GM12891 (cell line): Measurements from ENCODE around the gene SEC14L3. TPM values are rescaled to one million over a fixed set of nuclear protein-coding genes. Genes with fewer than 3 reads are reported as not detected.

ENCODE experiments used
- DNase-seq: peaks from one replicate; pipeline ENCODE4 v3.0.0; 2011; ENCODE audit warnings: low spot score; ENCODE audit not compliant: insufficient read length
- FAIRE-seq: peaks from 2 replicates; lab custom pipeline; 2011; peaks lifted over from hg19 to GRCh38; lab: Jason Lieb, UNC
- PAX5 ChIP-seq: IDR thresholded peaks from 2 replicates; pipeline ENCODE4 v1.6.1; 2011; ENCODE audit warnings: low read length, moderate library complexity, mild to moderate bottlenecking; ENCODE audit not compliant: insufficient read depth, severe bottlenecking
- POLR2A ChIP-seq: IDR thresholded peaks from 2 replicates; pipeline ENCODE4 v1.6.1; 2011; ENCODE audit warnings: low read depth, low read length, control low read depth
- POLR2AphosphoS5 ChIP-seq: IDR thresholded peaks from 2 replicates; pipeline ENCODE4 v1.6.1; 2011; ENCODE audit warnings: low read depth, low read length, control low read depth
- POU2F2 ChIP-seq: IDR thresholded peaks from 2 replicates; pipeline ENCODE4 v1.6.1; 2011; ENCODE audit warnings: low read depth, mild to moderate bottlenecking, control low read depth, low read length, moderate library complexity
- SPI1 ChIP-seq: IDR thresholded peaks from 2 replicates; pipeline ENCODE4 v1.6.1; 2011; ENCODE audit warnings: low read depth, low read length, control low read depth
- TAF1 ChIP-seq: IDR thresholded peaks from 2 replicates; pipeline ENCODE4 v1.6.1; 2011; ENCODE audit warnings: low read depth, low read length, control low read depth
- polyA plus RNA-seq: library from polyadenylated mRNA; unstranded; fragments of >200 nt; gene quantifications from one replicate; pipeline ENCODE4 v1.2.1, GENCODE V29; 2012; ENCODE audit warnings: low read depth, missing spikeins, inconsistent platforms; ENCODE audit not compliant: missing spikeins

Gene SEC14L3
- not detected for polyA plus RNA-seq

GRCh38 chr22:30471616-30472318, at the start of gene SEC14L3:
Gene SEC14L3 (minus strand): TSS chr22:30472017. CDS start chr22:30471958, 59 bp downstream.
- FAIRE-seq (no peak), DNase-seq (no peak)
- TF ChIP-seq PAX5: no peak
- TF ChIP-seq SPI1: no peak
- TF ChIP-seq TAF1: no peak
- TF ChIP-seq POLR2A: no peak
- no peak for TF ChIP-seq POU2F2
- no peak for TF ChIP-seq POLR2AphosphoS5

- no peak for DNase-seq
- TF ChIP-seq PAX5 (no peak), SPI1 (no peak), TAF1 (no peak), POU2F2 (no peak), POLR2AphosphoS5 (no peak), POLR2A (no peak)
- no peak for FAIRE-seq
Observed at GRCh38 chr22:30519842-30520425, 48.1 kb upstream of the SEC14L3 start.

- no peak for TF ChIP-seq POU2F2
- TF ChIP-seq POLR2AphosphoS5: no peak
- TF ChIP-seq TAF1: no peak
- TF ChIP-seq SPI1: no peak
- TF ChIP-seq POLR2A: no peak
- TF ChIP-seq PAX5: no peak
- FAIRE-seq: no peak
Observed at GRCh38 chr22:30516731-30517130, 44.9 kb upstream of the SEC14L3 start.

GRCh38 chr22:30516273-30516672, 44.5 kb upstream of the SEC14L3 start:
- no peak for DNase-seq
- no peak for FAIRE-seq
- TF ChIP-seq SPI1: no peak

More at GRCh38 chr22:30516731-30517130, 44.9 kb upstream of the SEC14L3 start:
- DNase-seq: no peak

- FAIRE-seq (no peak), DNase-seq (no peak)
- TF ChIP-seq SPI1 (no peak), PAX5 (no peak), TAF1 (no peak), POLR2A (no peak), POU2F2 (no peak), POLR2AphosphoS5 (no peak)
Observed at GRCh38 chr22:30514252-30514651, 42.4 kb upstream of the SEC14L3 start.

GRCh38 chr22:30513462-30513861, 41.6 kb upstream of the SEC14L3 start:
- no peak for DNase-seq
- TF ChIP-seq SPI1: no peak
- FAIRE-seq: no peak

- no peak for TF ChIP-seq POU2F2
- TF ChIP-seq TAF1: no peak
- TF ChIP-seq SPI1: no peak
- TF ChIP-seq POLR2AphosphoS5: no peak
- no peak for TF ChIP-seq POLR2A
- no peak for TF ChIP-seq PAX5
- FAIRE-seq (no peak), DNase-seq (no peak)
Observed at GRCh38 chr22:30511911-30512310, 40.1 kb upstream of the SEC14L3 start.

GRCh38 chr22:30511109-30511508, 39.3 kb upstream of the SEC14L3 start:
- DNase-seq (no peak), FAIRE-seq (no peak)

GRCh38 chr22:30508216-30508615, 36.4 kb upstream of the SEC14L3 start:
- DNase-seq (no peak), FAIRE-seq (no peak)
- TF ChIP-seq POLR2A (no peak), TAF1 (no peak), POU2F2 (no peak)

More at GRCh38 chr22:30511109-30511508, 39.3 kb upstream of the SEC14L3 start:
- TF ChIP-seq PAX5 (no peak), POLR2AphosphoS5 (no peak), SPI1 (no peak), POLR2A (no peak), POU2F2 (no peak), TAF1 (no peak)

- FAIRE-seq (no peak), DNase-seq (no peak)
- no peak for TF ChIP-seq POLR2AphosphoS5
Observed at GRCh38 chr22:30507670-30508069, 35.9 kb upstream of the SEC14L3 start.
